Natural killer cell (primary cell): Measurements from ENCODE around the gene PNCK. TPM values are rescaled to one million over a fixed set of nuclear protein-coding genes. Genes with fewer than 3 reads are reported as not detected.

ENCODE experiments used
- ATAC-seq, 3 donors: fragments of 150-1000 bp in 2 of 3; fragments of 200-7000 bp in 1 of 3; cut with Tn5 transposase; 1 replicate in 1 of 3; 2 replicates in 2 of 3; pipeline ENCODE4 v1.10.0; 2021; ENCODE audit warnings: mild to moderate bottlenecking in 2 of 3, moderate library complexity in 2 of 3
- DNase-seq, 2 donors: peaks; one replicate each; pipeline versions ENCODE4 v3.0.0 to v3.0.0-alpha.2; 2013 to 2021; ENCODE audit warnings: mixed read lengths in 1 of 2
- H3K27ac ChIP-seq: one replicate; pipeline ENCODE4 v1.5.1; 2013; ENCODE audit warnings: mild to moderate bottlenecking, low read length
- H3K27me3 ChIP-seq: one replicate; pipeline ENCODE4 v1.6.1; 2013; ENCODE audit warnings: low read length; ENCODE audit not compliant: control insufficient read depth, insufficient read depth
- H3K36me3 ChIP-seq: one replicate; pipeline ENCODE4 v1.6.1; 2013; ENCODE audit warnings: low read length; ENCODE audit not compliant: control insufficient read depth, insufficient read depth
- H3K4me1 ChIP-seq: one replicate; pipeline ENCODE4 v1.6.1; 2013; ENCODE audit warnings: low read length; ENCODE audit not compliant: control insufficient read depth, insufficient read depth
- H3K4me3 ChIP-seq: one replicate; pipeline ENCODE4 v1.5.1; 2013; ENCODE audit warnings: low read length
- H3K9me3 ChIP-seq: one replicate; pipeline ENCODE4 v1.6.1; 2013; ENCODE audit warnings: low read length; ENCODE audit not compliant: control insufficient read depth, insufficient read depth
- H3K27ac Mint-ChIP-seq, 2 donors: one replicate each; pipeline ENCODE4 v1.8.0; 2022; ENCODE audit warnings: mild to moderate bottlenecking in 2 of 2, mixed read lengths in 2 of 2, moderate library complexity in 1 of 2
- H3K27me3 Mint-ChIP-seq, 2 donors: one replicate each; pipeline ENCODE4 v1.8.0; 2022; ENCODE audit warnings: low read depth in 2 of 2, mixed read lengths in 2 of 2
- H3K36me3 Mint-ChIP-seq: one replicate; pipeline ENCODE4 v1.8.0; 2022; ENCODE audit warnings: mixed read lengths
- H3K4me1 Mint-ChIP-seq, 2 donors: one replicate each; pipeline ENCODE4 v1.8.0; 2022; ENCODE audit warnings: mixed read lengths in 2 of 2
- H3K4me3 Mint-ChIP-seq: one replicate; pipeline ENCODE4 v1.8.0; 2022; ENCODE audit warnings: mild to moderate bottlenecking, moderate library complexity, mixed read lengths
- H3K9me3 Mint-ChIP-seq, 2 donors: one replicate each; pipeline ENCODE4 v1.8.0; 2022; ENCODE audit warnings: mixed read lengths in 2 of 2
- WGBS: methylation state at CpG from one replicate; pipeline ENCODE4 v1.1.7; 2013; ENCODE audit warnings: missing lambda C conversion rate; ENCODE audit not compliant: insufficient coverage; 5-methylcytosine and 5-hydroxymethylcytosine counted together
- intact Hi-C: fragments of 100-400 bp; cut with micrococcal nuclease; formaldehyde crosslinking; loops from one replicate; pipeline ENCODE4 v1.14.2; 2022
- total RNA-seq, 4 donors: library from RNA; stranded (reverse); fragments of 120-200 nt in 1 of 4; gene quantifications; one replicate each; pipeline versions ENCODE4 v1.2.3 to v1.2.4, GENCODE V29; 2013 to 2022
- TF ChIP-seq, protein P1 (sequence below): fragments of 200-600 bp; IDR thresholded peaks from one replicate; pipeline ENCODE4 v1.8.0; 2022; ENCODE audit warnings: antibody characterized with exemption

PNCK gene
- total RNA-seq, 3 donors from 2014 or later (not counting 1 experiment from before 2014, with no cell fraction given) = 0.66 to 1.1 (median 0.97) TPM

DNA sequence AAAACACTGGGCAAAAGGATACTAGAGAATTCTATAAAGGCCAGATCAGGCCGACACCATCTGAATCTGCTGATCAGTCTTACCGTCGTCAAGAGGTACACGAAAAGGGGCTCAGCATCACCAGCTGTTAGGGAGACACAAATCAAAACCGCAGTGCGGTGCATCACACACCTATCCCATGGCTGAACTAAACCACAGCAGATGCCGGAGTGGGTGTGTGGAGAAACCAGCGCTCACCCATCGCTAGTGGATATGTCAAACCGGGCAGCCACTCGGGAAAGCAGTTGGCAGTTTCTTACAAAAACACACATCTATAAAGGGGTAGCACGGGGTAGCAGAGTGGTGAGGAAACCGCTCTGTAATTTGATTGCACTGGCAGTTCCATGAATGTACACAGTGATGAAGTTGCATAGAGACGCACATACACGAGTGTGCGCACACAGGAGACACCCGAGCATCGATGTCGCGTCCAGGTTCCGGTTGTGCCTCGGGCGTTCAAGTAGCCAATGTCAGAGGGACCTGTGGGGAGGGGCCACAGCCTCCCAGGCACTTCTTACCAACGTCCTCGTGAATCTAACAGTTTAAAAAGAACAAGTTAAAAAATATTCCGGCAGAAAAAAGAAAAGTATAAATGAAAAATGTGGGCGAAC, 51.5 kb downstream of the PNCK start:
- no peaks in the 10 kb centered on the region for H3K4me1 ChIP-seq
- no peaks in the 10 kb centered on the region for H3K9me3 ChIP-seq
- intact Hi-C loops = no loop called here
- H3K27me3 ChIP-seq = no peaks in the 10 kb centered on the region
- WGBS = 91% methylated on average over 22 of the region's 27 CpGs
- no peak overlapping the region for H3K4me3 ChIP-seq
- H3K27ac ChIP-seq = no peak overlapping the region
- H3K4me3 Mint-ChIP-seq = no peak overlapping the region
- TF ChIP-seq, protein P1, sequence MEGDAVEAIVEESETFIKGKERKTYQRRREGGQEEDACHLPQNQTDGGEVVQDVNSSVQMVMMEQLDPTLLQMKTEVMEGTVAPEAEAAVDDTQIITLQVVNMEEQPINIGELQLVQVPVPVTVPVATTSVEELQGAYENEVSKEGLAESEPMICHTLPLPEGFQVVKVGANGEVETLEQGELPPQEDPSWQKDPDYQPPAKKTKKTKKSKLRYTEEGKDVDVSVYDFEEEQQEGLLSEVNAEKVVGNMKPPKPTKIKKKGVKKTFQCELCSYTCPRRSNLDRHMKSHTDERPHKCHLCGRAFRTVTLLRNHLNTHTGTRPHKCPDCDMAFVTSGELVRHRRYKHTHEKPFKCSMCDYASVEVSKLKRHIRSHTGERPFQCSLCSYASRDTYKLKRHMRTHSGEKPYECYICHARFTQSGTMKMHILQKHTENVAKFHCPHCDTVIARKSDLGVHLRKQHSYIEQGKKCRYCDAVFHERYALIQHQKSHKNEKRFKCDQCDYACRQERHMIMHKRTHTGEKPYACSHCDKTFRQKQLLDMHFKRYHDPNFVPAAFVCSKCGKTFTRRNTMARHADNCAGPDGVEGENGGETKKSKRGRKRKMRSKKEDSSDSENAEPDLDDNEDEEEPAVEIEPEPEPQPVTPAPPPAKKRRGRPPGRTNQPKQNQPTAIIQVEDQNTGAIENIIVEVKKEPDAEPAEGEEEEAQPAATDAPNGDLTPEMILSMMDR = no peak
- H3K9me3 Mint-ChIP-seq = no peaks in the 10 kb centered on the region
- ATAC-seq = no peak
- no peak for DNase-seq
- peaks cover 6 to 26% of the 10 kb centered on the region in 2 donors for H3K27me3 Mint-ChIP-seq
- H3K36me3 ChIP-seq = no peaks in the 10 kb centered on the region
- H3K4me1 Mint-ChIP-seq = no peaks in the 10 kb centered on the region
- H3K36me3 Mint-ChIP-seq = no peaks in the 10 kb centered on the region
- no peak overlapping the region for H3K27ac Mint-ChIP-seq

DNA sequence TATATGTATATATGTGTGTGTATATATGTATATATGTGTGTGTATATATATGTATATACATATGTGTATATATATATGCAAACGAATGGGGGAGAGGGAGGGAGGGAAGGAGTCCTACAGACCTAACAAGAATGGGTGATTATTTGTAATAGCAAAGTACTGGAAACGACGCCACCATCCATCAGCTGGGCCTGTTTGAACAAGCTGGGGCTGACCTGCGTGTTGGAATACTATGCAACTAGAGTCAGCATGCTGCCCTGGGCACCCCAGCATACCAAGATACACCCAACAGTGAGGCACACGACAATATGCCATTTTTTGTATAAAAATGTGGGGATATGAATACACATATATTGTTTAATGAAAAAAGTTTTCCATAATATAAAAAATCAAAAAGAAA, 53.0 kb downstream of the PNCK start:
- Mint-ChIP-seq H3K36me3 (no peaks in the 10 kb centered on the region), H3K27me3 (peaks cover 6 to 33% of the 10 kb centered on the region in 2 donors), H3K27ac (no peak overlapping the region), H3K4me3 (no peak overlapping the region), H3K4me1 (no peaks in the 10 kb centered on the region), H3K9me3 (no peaks in the 10 kb centered on the region)
- WGBS = 93% methylated on average over 3 of the region's 5 CpGs
- H3K4me1 ChIP-seq = no peaks in the 10 kb centered on the region
- no peaks in the 10 kb centered on the region for H3K27me3 ChIP-seq
- DNase-seq = no peak
- TF ChIP-seq, protein P1 = no peak
- no peak overlapping the region for H3K4me3 ChIP-seq
- intact Hi-C loops = no loop called here
- no peak for ATAC-seq
- H3K27ac ChIP-seq = no peak overlapping the region
- H3K9me3 ChIP-seq = no peaks in the 10 kb centered on the region
- H3K36me3 ChIP-seq = no peaks in the 10 kb centered on the region

Other genes with a start within 250 kb of the PNCK start
- gene TREX2, start 227.8 kb downstream of the PNCK start, total RNA-seq = 1 to 10 TPM; 1.6 to 3.4 (median 3.1) TPM
- 10 to 100 TPM; 27.4 to 33.1 (median 31.9) TPM for gene HAUS7, start 203.2 kb downstream of the PNCK start, total RNA-seq
- not detected for gene BGN, start 178.8 kb downstream of the PNCK start, total RNA-seq
- gene ATP2B3, start 156.2 kb downstream of the PNCK start, total RNA-seq = not detected
- gene CCNQ, start 74.7 kb downstream of the PNCK start, total RNA-seq = 10 to 100 TPM in 2 of 3 donors, 1 to 10 TPM in 1; 9.0 to 17.2 (median 12.5) TPM
- gene DUSP9, start 26.6 kb downstream of the PNCK start, total RNA-seq = not detected
- 1 to 10 TPM in 2 of 3 donors, under 1 TPM in 1; 0.77 to 2.5 (median 1.4) TPM for gene SLC6A8, start 14.1 kb upstream of the PNCK start, total RNA-seq
- gene BCAP31, start 50.6 kb upstream of the PNCK start, total RNA-seq = 100 to 1,000 TPM; 109 to 131 (median 119) TPM
- gene ABCD1, start 51.0 kb upstream of the PNCK start, total RNA-seq = 10 to 100 TPM; 12.2 to 13.9 (median 13.8) TPM
- gene PLXNB3, start 90.4 kb upstream of the PNCK start, total RNA-seq = 1 to 10 TPM in 2 of 3 donors, not detected in 1; 1.2 to 1.3 TPM
- gene SRPK3, start 107.2 kb upstream of the PNCK start, total RNA-seq = not detected
- 10 to 100 TPM; 70.1 to 76.5 (median 71.1) TPM for gene IDH3G, start 120.6 kb upstream of the PNCK start, total RNA-seq
- gene SSR4, start 120.9 kb upstream of the PNCK start, total RNA-seq = 100 to 1,000 TPM; 160 to 280 (median 189) TPM
- 100 to 1,000 TPM; 101 to 177 (median 157) TPM for gene PDZD4, start 156.7 kb upstream of the PNCK start, total RNA-seq
- gene L1CAM, start 212.4 kb upstream of the PNCK start, total RNA-seq = under 1 TPM in 2 of 3 donors, not detected in 1; 0.23 to 0.98 TPM
- gene AVPR2, start 230.9 kb upstream of the PNCK start, total RNA-seq = not detected